Skeletal muscle cell (primary cell): ENCODE measurements around the gene THEMIS2.

ENCODE experiments used
- DNase-seq: peaks from one replicate; pipeline ENCODE4 v3.0.0-alpha.2; 2010; ENCODE audit warnings: low read depth
- H3K4me3 ChIP-seq: 2 replicates; pipeline ENCODE4 v1.5.1; 2011; ENCODE audit warnings: low read depth, mild to moderate bottlenecking, control low read depth, low read length, moderate library complexity

The THEMIS2 gene

GRCh38 chr1:27884006-27884954 is 11.9 kb downstream of the THEMIS2 start:
- no peak overlapping the region for H3K4me3 ChIP-seq
- no peak for DNase-seq

GRCh38 chr1:27885114-27885528 is 12.8 kb downstream of the THEMIS2 start:
- DNase-seq = no peak
- no peak overlapping the region for H3K4me3 ChIP-seq

- H3K4me3 ChIP-seq = no peak overlapping the region
- DNase-seq = no peak
Measured at GRCh38 chr1:27885621-27886352, 13.4 kb downstream of the THEMIS2 start.

- no peak overlapping the region for H3K4me3 ChIP-seq
- no peak for DNase-seq
Measured at GRCh38 chr1:27886353-27886679, 14.0 kb downstream of the THEMIS2 start.

- no peak for DNase-seq
- H3K4me3 ChIP-seq = no peak overlapping the region
Measured at GRCh38 chr1:27886744-27887143, 14.4 kb downstream of the THEMIS2 start.

GRCh38 chr1:27887215-27888021 is 15.1 kb downstream of the THEMIS2 start:
- no peak overlapping the region for H3K4me3 ChIP-seq

GRCh38 chr1:27889506-27889905 is 17.2 kb downstream of the THEMIS2 start:
- no peak for DNase-seq
- H3K4me3 ChIP-seq = no peak overlapping the region

More at GRCh38 chr1:27887215-27888021, 15.1 kb downstream of the THEMIS2 start:
- no peak for DNase-seq

- DNase-seq = no peak
- H3K4me3 ChIP-seq = no peak overlapping the region
Measured at GRCh38 chr1:27891196-27891889, 19.0 kb downstream of the THEMIS2 start.

GRCh38 chr1:27894521-27894920 is 22.2 kb downstream of the THEMIS2 start:
- no peak for DNase-seq
- H3K4me3 ChIP-seq = no peak overlapping the region

- no peak overlapping the region for H3K4me3 ChIP-seq
- no peak for DNase-seq
Measured at GRCh38 chr1:27906759-27907158, 34.4 kb downstream of the THEMIS2 start.

- H3K4me3 ChIP-seq = no peak overlapping the region
- DNase-seq = no peak
Measured at GRCh38 chr1:27912429-27912828, 40.1 kb downstream of the THEMIS2 start.

- H3K4me3 ChIP-seq = peak overlapping the region; percentile 32
- DNase-seq = no peak
Measured at GRCh38 chr1:27915082-27915575, 42.8 kb downstream of the THEMIS2 start.

GRCh38 chr1:27922272-27922671 is 49.9 kb downstream of the THEMIS2 start:
- no peak for DNase-seq
- H3K4me3 ChIP-seq = no peak overlapping the region

- no peak overlapping the region for H3K4me3 ChIP-seq
Measured at GRCh38 chr1:27928216-27928954, 56.0 kb downstream of the THEMIS2 start.

GRCh38 chr1:27931184-27931583 is 58.8 kb downstream of the THEMIS2 start:
- DNase-seq = no peak
- no peak overlapping the region for H3K4me3 ChIP-seq

More at GRCh38 chr1:27928216-27928954, 56.0 kb downstream of the THEMIS2 start:
- no peak for DNase-seq

GRCh38 chr1:27931759-27932158 is 59.4 kb downstream of the THEMIS2 start:
- DNase-seq = no peak
- H3K4me3 ChIP-seq = no peak overlapping the region

GRCh38 chr1:27934818-27935549 is 62.6 kb downstream of the THEMIS2 start, which contains the start of gene SMPDL3B:
SMPDL3B (plus strand) TSS chr1:27935000; CDS start chr1:27935184, 184 bp downstream.
- H3K4me3 ChIP-seq = no peak within 1 kb of the TSS
- no peak for DNase-seq

GRCh38 chr1:27935721-27936120 is 63.4 kb downstream of the THEMIS2 start:
- H3K4me3 ChIP-seq = no peak overlapping the region
- no peak for DNase-seq
